GM23338 (cell line): Measurements from ENCODE around the gene STEAP3. TPM values are rescaled to one million over a fixed set of nuclear protein-coding genes. Genes with fewer than 3 reads are reported as not detected.
A peak's percentile ranks its signal among the peaks of the same experiment; 100 is the strongest.

Experiments
- ATAC-seq: fragments of 200-7000 bp; cut with Tn5 transposase; 3 replicates; pipeline ENCODE4 v1.9.1; 2020
- DNase-seq: peaks from one replicate; pipeline ENCODE4 v3.0.0-alpha.2; 2015; ENCODE audit warnings: low spot score
- H2AFZ ChIP-seq: fragments of 200-600 bp; sonication (generic); 2 replicates; pipeline ENCODE4 v1.8.0; 2016; ENCODE audit warnings: antibody characterized with exemption, mild to moderate bottlenecking, moderate library complexity
- H3F3A ChIP-seq: fragments of 200-600 bp; sonication (generic); replicated peaks from 2 replicates; pipeline ENCODE4 v1.8.0; 2017; ENCODE audit warnings: antibody characterized with exemption, mixed run types, low read depth
- H3K27ac ChIP-seq: fragments of 200-600 bp; sonication (generic); 2 replicates; pipeline ENCODE4 v1.6.1; 2016; ENCODE audit warnings: low read depth
- H3K27me3 ChIP-seq: fragments of 200-600 bp; sonication (generic); 2 replicates; pipeline ENCODE4 v1.8.0; 2016; ENCODE audit warnings: mild to moderate bottlenecking, mixed run types, moderate library complexity; ENCODE audit not compliant: insufficient read depth
- H3K36me3 ChIP-seq: fragments of 200-600 bp; sonication (generic); 2 replicates; pipeline ENCODE4 v1.8.0; 2016; ENCODE audit warnings: mild to moderate bottlenecking; ENCODE audit not compliant: insufficient read depth
- H3K4me1 ChIP-seq: fragments of 200-600 bp; sonication (generic); 2 replicates; pipeline ENCODE4 v1.8.0; 2016; ENCODE audit warnings: mild to moderate bottlenecking, moderate library complexity; ENCODE audit not compliant: insufficient read depth
- H3K4me2 ChIP-seq: fragments of 200-600 bp; sonication (generic); 2 replicates; pipeline ENCODE4 v1.7.1; 2017; ENCODE audit warnings: mixed run types
- H3K4me3 ChIP-seq: fragments of 200-600 bp; sonication (generic); 2 replicates; pipeline ENCODE4 v1.6.1; 2016; ENCODE audit warnings: mixed run types
- H3K79me2 ChIP-seq: fragments of 200-600 bp; sonication (generic); replicated peaks from 2 replicates; pipeline ENCODE4 v1.8.0; 2017; ENCODE audit warnings: mild to moderate bottlenecking; ENCODE audit not compliant: insufficient read depth
- H3K9me2 ChIP-seq: fragments of 200-600 bp; sonication (generic); 2 replicates; pipeline ENCODE4 v1.8.0; 2017; ENCODE audit not compliant: insufficient read depth
- H4K20me1 ChIP-seq: fragments of 200-600 bp; sonication (generic); replicated peaks from 2 replicates; pipeline ENCODE4 v1.8.0; 2017; ENCODE audit warnings: mild to moderate bottlenecking; ENCODE audit not compliant: insufficient read depth
- H3K27ac Mint-ChIP-seq: 2 replicates; pipeline ENCODE4 v1.8.0; 2020; ENCODE audit warnings: inconsistent platforms, mild to moderate bottlenecking, moderate library complexity, mixed read lengths
- H3K27me3 Mint-ChIP-seq: 3 replicates; pipeline ENCODE4 v1.8.0; 2022; ENCODE audit warnings: low read depth, mild to moderate bottlenecking, moderate library complexity, mixed read lengths, inconsistent platforms; ENCODE audit not compliant: insufficient read depth, poor library complexity
- H3K36me3 Mint-ChIP-seq: 3 replicates; pipeline ENCODE4 v1.8.0; 2021; ENCODE audit warnings: low read depth, mild to moderate bottlenecking, inconsistent platforms, moderate library complexity, mixed read lengths
- H3K4me1 Mint-ChIP-seq: 3 replicates; pipeline ENCODE4 v1.8.0; 2020; ENCODE audit warnings: mild to moderate bottlenecking, inconsistent platforms, mixed read lengths
- H3K4me3 Mint-ChIP-seq: 3 replicates; pipeline ENCODE4 v1.8.0; 2021; ENCODE audit warnings: moderate library complexity, mild to moderate bottlenecking, inconsistent platforms, mixed read lengths
- H3K9me3 Mint-ChIP-seq: 3 replicates; pipeline ENCODE4 v1.8.0; 2020; ENCODE audit warnings: moderate library complexity, mild to moderate bottlenecking, inconsistent platforms, mixed read lengths
- CREB1 ChIP-seq: fragments of 250-450 bp; sonication (Bioruptor Pico); IDR thresholded peaks from 2 replicates; pipeline ENCODE4 v1.5.0; 2020; ENCODE audit warnings: low read depth, mild to moderate bottlenecking, moderate library complexity
- EZH2 ChIP-seq: fragments of 200-600 bp; sonication (generic); IDR thresholded peaks from one replicate; pipeline ENCODE4 v1.8.0; 2017; ENCODE audit warnings: antibody characterized with exemption, mild to moderate bottlenecking, low read depth; ENCODE audit not compliant: unreplicated experiment
- EZH2phosphoT487 ChIP-seq: fragments of 200-600 bp; sonication (generic); IDR thresholded peaks from one replicate; pipeline ENCODE4 v1.8.1; 2018; ENCODE audit warnings: antibody characterized with exemption; ENCODE audit not compliant: unreplicated experiment
- JUNB ChIP-seq: IDR thresholded peaks from one replicate; pipeline ENCODE4 v1.6.1; 2016; ENCODE audit warnings: antibody characterized with exemption; ENCODE audit not compliant: unreplicated experiment
- NANOG ChIP-seq: IDR thresholded peaks from 2 replicates; pipeline ENCODE4 v1.6.1; 2016; ENCODE audit warnings: antibody characterized with exemption, borderline replicate concordance
- POLR2AphosphoS5 ChIP-seq: IDR thresholded peaks from 2 replicates; pipeline ENCODE4 v1.6.1; 2016; ENCODE audit warnings: antibody characterized with exemption, low read depth
- STAT1 ChIP-seq: IDR thresholded peaks from one replicate; pipeline ENCODE4 v1.6.1; 2016; ENCODE audit warnings: antibody characterized with exemption; ENCODE audit not compliant: unreplicated experiment
- ZNF114 ChIP-seq: fragments of 250-450 bp; sonication (Bioruptor Pico); IDR thresholded peaks from 2 replicates; pipeline ENCODE4 v1.5.0; 2020; ENCODE audit warnings: mild to moderate bottlenecking, moderate library complexity
- ZNF331 ChIP-seq: fragments of 250-450 bp; sonication (Bioruptor Pico); IDR thresholded peaks from 2 replicates; pipeline ENCODE4 v1.5.0; 2020; ENCODE audit warnings: low read depth, mild to moderate bottlenecking, moderate library complexity
- polyA plus RNA-seq: library from polyadenylated mRNA; unstranded; fragments of >200 nt; fragmentation: Nextera tagmentation; extraction: Ambion mirVana; gene quantifications from 2 replicates; pipeline ENCODE4 v1.2.1, GENCODE V29; 2016
- total RNA-seq: library from RNA; depleted of rRNA; stranded (reverse); fragments of >200 nt; shearing (Covaris generic); gene quantifications from 2 replicates; pipeline ENCODE4 v1.2.3, GENCODE V29; 2014
- TF ChIP-seq, protein P1 (sequence below), 2 experiments: fragments of 200-600 bp in 1 of 2; sonication (generic) in 1 of 2; conservative IDR thresholded peaks; 2 replicates each; pipeline versions ENCODE4 v1.5.1 to v1.6.1; 2016 to 2017; ENCODE audit warnings: antibody characterized with exemption in 2 of 2, low read depth in 2 of 2, mild to moderate bottlenecking in 2 of 2, moderate library complexity in 1 of 2
- TF ChIP-seq, protein P2 (sequence below): fragments of 250-450 bp; sonication (Bioruptor Pico); IDR thresholded peaks from 2 replicates; pipeline ENCODE4 v1.5.0; 2020; ENCODE audit warnings: mild to moderate bottlenecking, moderate library complexity
- TF ChIP-seq, protein P3 (sequence below): IDR thresholded peaks from 2 replicates; pipeline ENCODE4 v1.6.1; 2016; ENCODE audit warnings: antibody characterized with exemption
- TF ChIP-seq, protein P4 (sequence below): IDR thresholded peaks from one replicate; pipeline ENCODE4 v1.6.1; 2018; ENCODE audit warnings: antibody characterized with exemption; ENCODE audit not compliant: unreplicated experiment

The STEAP3 gene
- total and polyA plus RNA-seq, 2 experiments from 2014 or later, result 8.6 to 27.3 TPM

DNA sequence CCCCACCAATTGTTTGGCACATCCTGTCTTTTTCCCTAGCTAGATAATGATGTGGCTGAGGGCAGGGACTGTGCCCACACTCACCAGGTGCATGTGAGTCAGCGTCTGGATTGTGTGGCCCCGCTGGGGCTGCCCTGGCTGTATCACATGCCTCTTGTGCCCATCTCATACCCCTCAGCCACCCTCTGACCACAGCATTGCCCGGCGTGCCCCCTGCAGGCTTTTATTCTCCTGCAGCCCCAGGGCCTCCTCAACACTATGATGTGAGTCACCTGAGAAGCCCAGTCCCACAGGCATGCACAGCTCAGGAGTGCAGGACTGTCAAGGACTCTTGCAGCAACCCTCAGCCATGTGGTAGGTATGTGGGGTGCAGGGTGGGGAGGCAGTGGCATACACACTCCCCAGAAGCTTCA, 14.8 kb upstream of the STEAP3 start:
- TF ChIP-seq, protein P1, sequence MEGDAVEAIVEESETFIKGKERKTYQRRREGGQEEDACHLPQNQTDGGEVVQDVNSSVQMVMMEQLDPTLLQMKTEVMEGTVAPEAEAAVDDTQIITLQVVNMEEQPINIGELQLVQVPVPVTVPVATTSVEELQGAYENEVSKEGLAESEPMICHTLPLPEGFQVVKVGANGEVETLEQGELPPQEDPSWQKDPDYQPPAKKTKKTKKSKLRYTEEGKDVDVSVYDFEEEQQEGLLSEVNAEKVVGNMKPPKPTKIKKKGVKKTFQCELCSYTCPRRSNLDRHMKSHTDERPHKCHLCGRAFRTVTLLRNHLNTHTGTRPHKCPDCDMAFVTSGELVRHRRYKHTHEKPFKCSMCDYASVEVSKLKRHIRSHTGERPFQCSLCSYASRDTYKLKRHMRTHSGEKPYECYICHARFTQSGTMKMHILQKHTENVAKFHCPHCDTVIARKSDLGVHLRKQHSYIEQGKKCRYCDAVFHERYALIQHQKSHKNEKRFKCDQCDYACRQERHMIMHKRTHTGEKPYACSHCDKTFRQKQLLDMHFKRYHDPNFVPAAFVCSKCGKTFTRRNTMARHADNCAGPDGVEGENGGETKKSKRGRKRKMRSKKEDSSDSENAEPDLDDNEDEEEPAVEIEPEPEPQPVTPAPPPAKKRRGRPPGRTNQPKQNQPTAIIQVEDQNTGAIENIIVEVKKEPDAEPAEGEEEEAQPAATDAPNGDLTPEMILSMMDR (conservative IDR thresholded peaks at IDR 0.05; ENCODE audit: low read depth in 2 of 2), result no peak
- TF ChIP-seq EZH2phosphoT487 (no peak), STAT1 (no peak), NANOG (no peak), EZH2 (no peak), ZNF114 (CRISPR knock-in tag) (no peak), CREB1 (CRISPR knock-in tag) (no peak), POLR2AphosphoS5 (no peak), ZNF331 (CRISPR knock-in tag) (no peak), JUNB (no peak)
- TF ChIP-seq, protein P2, sequence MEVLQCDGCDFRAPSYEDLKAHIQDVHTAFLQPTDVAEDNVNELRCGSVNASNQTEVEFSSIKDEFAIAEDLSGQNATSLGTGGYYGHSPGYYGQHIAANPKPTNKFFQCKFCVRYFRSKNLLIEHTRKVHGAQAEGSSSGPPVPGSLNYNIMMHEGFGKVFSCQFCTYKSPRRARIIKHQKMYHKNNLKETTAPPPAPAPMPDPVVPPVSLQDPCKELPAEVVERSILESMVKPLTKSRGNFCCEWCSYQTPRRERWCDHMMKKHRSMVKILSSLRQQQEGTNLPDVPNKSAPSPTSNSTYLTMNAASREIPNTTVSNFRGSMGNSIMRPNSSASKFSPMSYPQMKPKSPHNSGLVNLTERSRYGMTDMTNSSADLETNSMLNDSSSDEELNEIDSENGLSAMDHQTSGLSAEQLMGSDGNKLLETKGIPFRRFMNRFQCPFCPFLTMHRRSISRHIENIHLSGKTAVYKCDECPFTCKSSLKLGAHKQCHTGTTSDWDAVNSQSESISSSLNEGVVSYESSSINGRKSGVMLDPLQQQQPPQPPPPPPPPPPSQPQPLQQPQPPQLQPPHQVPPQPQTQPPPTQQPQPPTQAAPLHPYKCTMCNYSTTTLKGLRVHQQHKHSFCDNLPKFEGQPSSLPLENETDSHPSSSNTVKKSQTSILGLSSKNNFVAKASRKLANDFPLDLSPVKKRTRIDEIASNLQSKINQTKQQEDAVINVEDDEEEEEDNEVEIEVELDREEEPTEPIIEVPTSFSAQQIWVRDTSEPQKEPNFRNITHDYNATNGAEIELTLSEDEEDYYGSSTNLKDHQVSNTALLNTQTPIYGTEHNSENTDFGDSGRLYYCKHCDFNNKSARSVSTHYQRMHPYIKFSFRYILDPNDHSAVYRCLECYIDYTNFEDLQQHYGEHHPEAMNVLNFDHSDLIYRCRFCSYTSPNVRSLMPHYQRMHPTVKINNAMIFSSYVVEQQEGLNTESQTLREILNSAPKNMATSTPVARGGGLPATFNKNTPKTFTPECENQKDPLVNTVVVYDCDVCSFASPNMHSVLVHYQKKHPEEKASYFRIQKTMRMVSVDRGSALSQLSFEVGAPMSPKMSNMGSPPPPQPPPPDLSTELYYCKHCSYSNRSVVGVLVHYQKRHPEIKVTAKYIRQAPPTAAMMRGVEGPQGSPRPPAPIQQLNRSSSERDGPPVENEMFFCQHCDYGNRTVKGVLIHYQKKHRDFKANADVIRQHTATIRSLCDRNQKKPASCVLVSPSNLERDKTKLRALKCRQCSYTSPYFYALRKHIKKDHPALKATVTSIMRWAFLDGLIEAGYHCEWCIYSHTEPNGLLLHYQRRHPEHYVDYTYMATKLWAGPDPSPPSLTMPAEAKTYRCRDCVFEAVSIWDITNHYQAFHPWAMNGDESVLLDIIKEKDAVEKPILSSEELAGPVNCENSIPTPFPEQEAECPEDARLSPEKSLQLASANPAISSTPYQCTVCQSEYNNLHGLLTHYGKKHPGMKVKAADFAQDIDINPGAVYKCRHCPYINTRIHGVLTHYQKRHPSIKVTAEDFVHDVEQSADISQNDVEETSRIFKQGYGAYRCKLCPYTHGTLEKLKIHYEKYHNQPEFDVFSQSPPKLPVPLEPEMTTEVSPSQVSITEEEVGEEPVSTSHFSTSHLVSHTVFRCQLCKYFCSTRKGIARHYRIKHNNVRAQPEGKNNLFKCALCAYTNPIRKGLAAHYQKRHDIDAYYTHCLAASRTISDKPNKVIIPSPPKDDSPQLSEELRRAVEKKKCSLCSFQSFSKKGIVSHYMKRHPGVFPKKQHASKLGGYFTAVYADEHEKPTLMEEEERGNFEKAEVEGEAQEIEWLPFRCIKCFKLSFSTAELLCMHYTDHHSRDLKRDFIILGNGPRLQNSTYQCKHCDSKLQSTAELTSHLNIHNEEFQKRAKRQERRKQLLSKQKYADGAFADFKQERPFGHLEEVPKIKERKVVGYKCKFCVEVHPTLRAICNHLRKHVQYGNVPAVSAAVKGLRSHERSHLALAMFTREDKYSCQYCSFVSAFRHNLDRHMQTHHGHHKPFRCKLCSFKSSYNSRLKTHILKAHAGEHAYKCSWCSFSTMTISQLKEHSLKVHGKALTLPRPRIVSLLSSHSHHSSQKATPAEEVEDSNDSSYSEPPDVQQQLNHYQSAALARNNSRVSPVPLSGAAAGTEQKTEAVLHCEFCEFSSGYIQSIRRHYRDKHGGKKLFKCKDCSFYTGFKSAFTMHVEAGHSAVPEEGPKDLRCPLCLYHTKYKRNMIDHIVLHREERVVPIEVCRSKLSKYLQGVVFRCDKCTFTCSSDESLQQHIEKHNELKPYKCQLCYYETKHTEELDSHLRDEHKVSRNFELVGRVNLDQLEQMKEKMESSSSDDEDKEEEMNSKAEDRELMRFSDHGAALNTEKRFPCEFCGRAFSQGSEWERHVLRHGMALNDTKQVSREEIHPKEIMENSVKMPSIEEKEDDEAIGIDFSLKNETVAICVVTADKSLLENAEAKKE, result no peak
- TF ChIP-seq, protein P3, sequence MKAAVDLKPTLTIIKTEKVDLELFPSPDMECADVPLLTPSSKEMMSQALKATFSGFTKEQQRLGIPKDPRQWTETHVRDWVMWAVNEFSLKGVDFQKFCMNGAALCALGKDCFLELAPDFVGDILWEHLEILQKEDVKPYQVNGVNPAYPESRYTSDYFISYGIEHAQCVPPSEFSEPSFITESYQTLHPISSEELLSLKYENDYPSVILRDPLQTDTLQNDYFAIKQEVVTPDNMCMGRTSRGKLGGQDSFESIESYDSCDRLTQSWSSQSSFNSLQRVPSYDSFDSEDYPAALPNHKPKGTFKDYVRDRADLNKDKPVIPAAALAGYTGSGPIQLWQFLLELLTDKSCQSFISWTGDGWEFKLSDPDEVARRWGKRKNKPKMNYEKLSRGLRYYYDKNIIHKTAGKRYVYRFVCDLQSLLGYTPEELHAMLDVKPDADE, result no peak
- TF ChIP-seq, protein P4, sequence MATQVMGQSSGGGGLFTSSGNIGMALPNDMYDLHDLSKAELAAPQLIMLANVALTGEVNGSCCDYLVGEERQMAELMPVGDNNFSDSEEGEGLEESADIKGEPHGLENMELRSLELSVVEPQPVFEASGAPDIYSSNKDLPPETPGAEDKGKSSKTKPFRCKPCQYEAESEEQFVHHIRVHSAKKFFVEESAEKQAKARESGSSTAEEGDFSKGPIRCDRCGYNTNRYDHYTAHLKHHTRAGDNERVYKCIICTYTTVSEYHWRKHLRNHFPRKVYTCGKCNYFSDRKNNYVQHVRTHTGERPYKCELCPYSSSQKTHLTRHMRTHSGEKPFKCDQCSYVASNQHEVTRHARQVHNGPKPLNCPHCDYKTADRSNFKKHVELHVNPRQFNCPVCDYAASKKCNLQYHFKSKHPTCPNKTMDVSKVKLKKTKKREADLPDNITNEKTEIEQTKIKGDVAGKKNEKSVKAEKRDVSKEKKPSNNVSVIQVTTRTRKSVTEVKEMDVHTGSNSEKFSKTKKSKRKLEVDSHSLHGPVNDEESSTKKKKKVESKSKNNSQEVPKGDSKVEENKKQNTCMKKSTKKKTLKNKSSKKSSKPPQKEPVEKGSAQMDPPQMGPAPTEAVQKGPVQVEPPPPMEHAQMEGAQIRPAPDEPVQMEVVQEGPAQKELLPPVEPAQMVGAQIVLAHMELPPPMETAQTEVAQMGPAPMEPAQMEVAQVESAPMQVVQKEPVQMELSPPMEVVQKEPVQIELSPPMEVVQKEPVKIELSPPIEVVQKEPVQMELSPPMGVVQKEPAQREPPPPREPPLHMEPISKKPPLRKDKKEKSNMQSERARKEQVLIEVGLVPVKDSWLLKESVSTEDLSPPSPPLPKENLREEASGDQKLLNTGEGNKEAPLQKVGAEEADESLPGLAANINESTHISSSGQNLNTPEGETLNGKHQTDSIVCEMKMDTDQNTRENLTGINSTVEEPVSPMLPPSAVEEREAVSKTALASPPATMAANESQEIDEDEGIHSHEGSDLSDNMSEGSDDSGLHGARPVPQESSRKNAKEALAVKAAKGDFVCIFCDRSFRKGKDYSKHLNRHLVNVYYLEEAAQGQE, result no peak
- no peaks in the 10 kb centered on the region; the same call in 2 of the 3 replicates for H3K4me1 Mint-ChIP-seq

More for the DNA sequence above, 14.8 kb upstream of the STEAP3 start:
- no peaks in the 10 kb centered on the region for H3K9me2 ChIP-seq
- ATAC-seq, result peak; percentile 52; the same call in 2 of the 3 replicates
- Mint-ChIP-seq H3K4me3 (no peak overlapping the region), H3K27me3 (peaks cover 17% of the 10 kb centered on the region), H3K27ac (no peak overlapping the region), H3K9me3 (no peaks in the 10 kb centered on the region), H3K36me3 (no peaks in the 10 kb centered on the region)
- no peak overlapping the region for H3K27ac ChIP-seq
- no peaks in the 10 kb centered on the region for H3K36me3 ChIP-seq
- no peaks in the 10 kb centered on the region; the same call in 1 of the 2 replicates for H3K4me1 ChIP-seq
- DNase-seq, result no peak
- H3F3A ChIP-seq, result no peaks in the 10 kb centered on the region
- no peak overlapping the region for H3K4me3 ChIP-seq
- H3K79me2 ChIP-seq, result no peaks in the 10 kb centered on the region
- no peak overlapping the region for H3K4me2 ChIP-seq
- no peak overlapping the region for H2AFZ ChIP-seq
- no peaks in the 10 kb centered on the region for H3K27me3 ChIP-seq
- no peaks in the 10 kb centered on the region for H4K20me1 ChIP-seq
